PC-3 (cell line): ENCODE measurements around the gene C14orf119. TPM values are rescaled to one million over a fixed set of nuclear protein-coding genes. Genes with fewer than 3 reads are reported as not detected.

ENCODE experiments used
- ATAC-seq: fragments of 200-7000 bp; cut with Tn5 transposase; 2 replicates; pipeline ENCODE4 v1.9.1; 2020; ENCODE audit warnings: mild to moderate bottlenecking, moderate library complexity
- BruUV-seq: library from RNA; stranded (reverse); fragments of 400-500 nt; replicated peaks from 2 replicates; lab custom pipeline; 2021; lab: Mats Ljungman, UMichigan
- CTCF ChIA-PET: fragments of 300-600 bp; sonication (Branson Sonifier 250); formaldehyde crosslinking; loops from one replicate; lab custom pipeline; 2022; ENCODE audit warnings: antibody characterized with exemption; lab: Charles Lee
- POLR2A ChIA-PET: fragments of 300-600 bp; sonication (Branson Sonifier 250); formaldehyde crosslinking; loops from one replicate; lab custom pipeline; 2022; ENCODE audit warnings: antibody characterized with exemption; ENCODE audit not compliant: unreplicated experiment; lab: Charles Lee
- DNase-seq: peaks from one replicate; pipeline ENCODE4 v3.0.0-alpha.2; 2015
- H2AFZ ChIP-seq: fragments of 300-600 bp; sonication (generic); 2 replicates; pipeline ENCODE4 v1.6.0; 2016; ENCODE audit warnings: antibody characterized with exemption, low read length
- H3F3A ChIP-seq: fragments of 300-600 bp; sonication (generic); one replicate; pipeline ENCODE4 v1.6.0; 2017; ENCODE audit warnings: antibody characterized with exemption, low read length, control low read depth, mild to moderate bottlenecking; ENCODE audit not compliant: unreplicated experiment
- H3K27ac ChIP-seq: fragments of 300-600 bp; sonication (generic); 2 replicates; pipeline ENCODE4 v1.5.1; 2016; ENCODE audit warnings: mild to moderate bottlenecking, low read length
- H3K27me3 ChIP-seq: fragments of 300-600 bp; sonication (generic); 2 replicates; pipeline ENCODE4 v1.6.1; 2016; ENCODE audit warnings: low read length, mixed read lengths
- H3K36me3 ChIP-seq: fragments of 300-600 bp; sonication (generic); 2 replicates; pipeline ENCODE4 v1.6.1; 2016; ENCODE audit warnings: low read depth, mixed run types, low read length, mixed read lengths
- H3K4me1 ChIP-seq: fragments of 300-600 bp; sonication (generic); 2 replicates; pipeline ENCODE4 v1.5.1; 2016; ENCODE audit warnings: low read length; ENCODE audit not compliant: insufficient read depth
- H3K4me2 ChIP-seq: fragments of 300-600 bp; sonication (generic); 2 replicates; pipeline ENCODE4 v1.6.0; 2016; ENCODE audit warnings: low read length
- H3K4me3 ChIP-seq: fragments of 300-600 bp; sonication (generic); 2 replicates; pipeline ENCODE4 v1.5.1; 2016; ENCODE audit warnings: mild to moderate bottlenecking, low read length, mixed read lengths
- H3K79me2 ChIP-seq: fragments of 300-600 bp; sonication (generic); 2 replicates; pipeline ENCODE4 v1.6.1; 2017; ENCODE audit warnings: low read length, mixed read lengths
- H3K9ac ChIP-seq: fragments of 300-600 bp; sonication (generic); 2 replicates; pipeline ENCODE4 v1.6.0; 2016; ENCODE audit warnings: mild to moderate bottlenecking, low read length
- H3K9me2 ChIP-seq: fragments of 300-600 bp; sonication (generic); replicated peaks from 2 replicates; pipeline ENCODE4 v1.6.1; 2016; ENCODE audit warnings: mixed run types, low read length, mixed read lengths
- H3K9me3 ChIP-seq: fragments of 300-600 bp; sonication (generic); 2 replicates; pipeline ENCODE4 v1.6.1; 2016; ENCODE audit warnings: low read length, mixed read lengths
- H4K20me1 ChIP-seq: fragments of 300-600 bp; sonication (generic); 2 replicates; pipeline ENCODE4 v1.6.1; 2016; ENCODE audit warnings: low read length, mixed read lengths
- EZH2 ChIP-seq: fragments of 300-600 bp; sonication (generic); IDR thresholded peaks from one replicate; pipeline ENCODE4 v1.6.1; 2017; ENCODE audit warnings: antibody characterized with exemption, mild to moderate bottlenecking, low read length; ENCODE audit not compliant: unreplicated experiment
- EZH2phosphoT487 ChIP-seq: fragments of 300-600 bp; sonication (generic); IDR thresholded peaks from 2 replicates; pipeline ENCODE4 v1.6.1; 2018; ENCODE audit warnings: mild to moderate bottlenecking, antibody characterized with exemption, low read length, borderline replicate concordance
- intact Hi-C: fragments of 100-400 bp; cut with micrococcal nuclease; formaldehyde crosslinking; loops from 2 replicates; pipeline ENCODE4 v1.9.0; 2023
- total RNA-seq: library from RNA; depleted of rRNA; stranded (reverse); fragments of >200 nt; gene quantifications from 2 replicates; pipeline ENCODE4 v1.2.3, GENCODE V29; 2014
- TF ChIP-seq, protein P1 (sequence below): fragments of 300-600 bp; sonication (generic); conservative IDR thresholded peaks from 2 replicates; pipeline ENCODE4 v1.5.1; 2017; ENCODE audit warnings: antibody characterized with exemption, low read depth, mild to moderate bottlenecking, low read length

The C14orf119 gene
- total RNA-seq, 1 experiment from 2014 or later: 49.6 TPM

- Histone ChIP-seq H3K9me3 (no peaks in the 10 kb centered on the region), H3F3A (peaks cover 4% of the 10 kb centered on the region), H3K79me2 (peaks cover 47% of the 10 kb centered on the region), H2AFZ (no peak overlapping the region), H3K4me1 (peaks cover 41% of the 10 kb centered on the region), H3K27me3 (no peaks in the 10 kb centered on the region), H3K9ac (peak overlapping the region; percentile 95), H3K4me2 (peak overlapping the region; percentile 98), H4K20me1 (peaks cover 18% of the 10 kb centered on the region), H3K4me3 (peak overlapping the region; percentile 94), H3K9me2 (no peaks in the 10 kb centered on the region), H3K27ac (peak overlapping the region; percentile 57), H3K36me3 (peaks cover 49% of the 10 kb centered on the region)
- ChIA-PET CTCF (interaction anchor here (0.6 to 1.7 kb wide), 7 partner anchors 9 to 141 kb away, joined by 3 to 11 read pairs (median 4); partner anchors contain the start of genes ACIN1 and C14orf119), POLR2A (interaction anchor here (0.9 to 1.6 kb wide), 3 partner anchors 23 to 249 kb away, joined by 4 to 12 read pairs (median 4); partner anchors contain the start of genes ACIN1, C14orf119 and PABPN1)
- DNase-seq (peak; percentile 69), ATAC-seq (peak; percentile 57)
- no peak for TF ChIP-seq EZH2
- TF ChIP-seq, protein P1, sequence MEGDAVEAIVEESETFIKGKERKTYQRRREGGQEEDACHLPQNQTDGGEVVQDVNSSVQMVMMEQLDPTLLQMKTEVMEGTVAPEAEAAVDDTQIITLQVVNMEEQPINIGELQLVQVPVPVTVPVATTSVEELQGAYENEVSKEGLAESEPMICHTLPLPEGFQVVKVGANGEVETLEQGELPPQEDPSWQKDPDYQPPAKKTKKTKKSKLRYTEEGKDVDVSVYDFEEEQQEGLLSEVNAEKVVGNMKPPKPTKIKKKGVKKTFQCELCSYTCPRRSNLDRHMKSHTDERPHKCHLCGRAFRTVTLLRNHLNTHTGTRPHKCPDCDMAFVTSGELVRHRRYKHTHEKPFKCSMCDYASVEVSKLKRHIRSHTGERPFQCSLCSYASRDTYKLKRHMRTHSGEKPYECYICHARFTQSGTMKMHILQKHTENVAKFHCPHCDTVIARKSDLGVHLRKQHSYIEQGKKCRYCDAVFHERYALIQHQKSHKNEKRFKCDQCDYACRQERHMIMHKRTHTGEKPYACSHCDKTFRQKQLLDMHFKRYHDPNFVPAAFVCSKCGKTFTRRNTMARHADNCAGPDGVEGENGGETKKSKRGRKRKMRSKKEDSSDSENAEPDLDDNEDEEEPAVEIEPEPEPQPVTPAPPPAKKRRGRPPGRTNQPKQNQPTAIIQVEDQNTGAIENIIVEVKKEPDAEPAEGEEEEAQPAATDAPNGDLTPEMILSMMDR: no peak
- TF ChIP-seq EZH2phosphoT487: no peak
- intact Hi-C loops: loop anchor here (10.0 kb wide), 1 partner anchor 483 kb away; the partner anchor contains the start of genes THTPA and ZFHX2
- no TSS peak for BruUV-seq
Measured at GRCh38 chr14:23071921-23072539, 23.3 kb upstream of the C14orf119 start.

DNA sequence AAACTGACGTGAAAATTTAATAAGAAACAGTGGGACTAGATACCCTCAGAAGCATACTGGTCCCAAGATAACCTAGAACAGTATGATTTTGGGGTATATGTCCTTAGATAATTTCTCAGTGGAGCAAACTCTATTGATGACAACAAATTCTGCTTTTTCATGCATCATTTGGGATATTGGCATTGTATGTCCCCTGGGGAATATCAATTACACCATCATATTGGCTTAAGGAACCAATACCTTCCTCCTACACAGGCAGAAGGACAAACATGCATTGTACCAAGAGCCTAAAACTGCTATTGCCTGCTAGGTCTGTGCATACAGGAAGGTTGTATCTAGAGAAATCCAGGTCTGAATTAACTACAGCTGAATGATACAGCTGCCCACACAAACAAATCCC, 20.4 kb upstream of the C14orf119 start:
- TF ChIP-seq EZH2 (no peak), EZH2phosphoT487 (no peak)
- TF ChIP-seq, protein P1: no peak
- no peak overlapping the region for H3K27ac ChIP-seq
- peaks cover 53% of the 10 kb centered on the region for H3K36me3 ChIP-seq
- no peak for DNase-seq
- peaks cover 11% of the 10 kb centered on the region for H3F3A ChIP-seq
- POLR2A ChIA-PET: no interaction called here
- H3K4me1 ChIP-seq: peaks cover 46% of the 10 kb centered on the region
- H3K79me2 ChIP-seq: peaks cover 22% of the 10 kb centered on the region
- no peak for ATAC-seq
- no peaks in the 10 kb centered on the region for H3K27me3 ChIP-seq
- H3K9ac ChIP-seq: no peak overlapping the region
- no TSS peak for BruUV-seq
- H3K9me3 ChIP-seq: no peaks in the 10 kb centered on the region
- no peak overlapping the region for H2AFZ ChIP-seq
- no peaks in the 10 kb centered on the region for H4K20me1 ChIP-seq
- CTCF ChIA-PET: no interaction called here
- H3K9me2 ChIP-seq: no peaks in the 10 kb centered on the region
- H3K4me3 ChIP-seq: no peak overlapping the region
- intact Hi-C loops: loop anchor here (10.0 kb wide), 1 partner anchor 480 kb away; the partner anchor contains the start of genes THTPA and ZFHX2
- H3K4me2 ChIP-seq: no peak overlapping the region
